HepG2 (cell line): ENCODE data around the gene CCNYL1. TPM values are rescaled to one million over a fixed set of nuclear protein-coding genes. Genes with fewer than 3 reads are reported as not detected.

Experiments
- ARID5B ChIP-seq: IDR thresholded peaks from 2 replicates; pipeline ENCODE4 v1.4.0; 2020; ENCODE audit warnings: mild to moderate bottlenecking, missing genetic modification reagents
- CHCHD3 ChIP-seq: sonication (generic); formaldehyde crosslinking; IDR thresholded peaks from 2 replicates; pipeline ENCODE4 v1.8.0; 2022; ENCODE audit warnings: mild to moderate bottlenecking, missing genetic modification reagents, moderate library complexity
- CHD2 ChIP-seq: IDR thresholded peaks from 2 replicates; pipeline ENCODE4 v1.6.1; 2011; ENCODE audit warnings: low read depth, low read length, improper control_type of control experiment
- ESRRA ChIP-seq: sonication (generic); formaldehyde crosslinking; IDR thresholded peaks from 2 replicates; pipeline ENCODE4 v1.5.1; 2020; ENCODE audit warnings: mild to moderate bottlenecking, low read depth, missing genetic modification reagents
- EZH2 ChIP-seq: conservative IDR thresholded peaks from 2 replicates; pipeline ENCODE4 v1.6.1; 2012; ENCODE audit warnings: mild to moderate bottlenecking, low read depth, low read length, moderate library complexity
- HOXA5 ChIP-seq: sonication (generic); formaldehyde crosslinking; IDR thresholded peaks from 2 replicates; pipeline ENCODE4 v1.4.0; 2020; ENCODE audit warnings: missing genetic modification reagents
- MBNL3 ChIP-seq: fragments of 250-450 bp; sonication (Bioruptor Pico); conservative IDR thresholded peaks from 2 replicates; pipeline ENCODE4 v1.8.0; 2022; ENCODE audit warnings: mild to moderate bottlenecking, inconsistent platforms
- NR2C2 ChIP-seq: sonication (generic); formaldehyde crosslinking; IDR thresholded peaks from 2 replicates; pipeline ENCODE4 v1.4.0; 2020; ENCODE audit warnings: missing genetic modification reagents, mild to moderate bottlenecking, moderate library complexity, borderline replicate concordance
- REL ChIP-seq: sonication (generic); formaldehyde crosslinking; conservative IDR thresholded peaks from 2 replicates; pipeline ENCODE4 v1.8.0; 2022; ENCODE audit warnings: mild to moderate bottlenecking, missing genetic modification reagents, moderate library complexity
- SETDB1 ChIP-seq: sonication (generic); formaldehyde crosslinking; IDR thresholded peaks from 2 replicates; pipeline ENCODE4 v1.5.1; 2020; ENCODE audit warnings: missing genetic modification reagents, mild to moderate bottlenecking, borderline replicate concordance
- SRSF9 ChIP-seq: fragments of 200-400 bp; formaldehyde crosslinking; IDR thresholded peaks from 2 replicates; pipeline ENCODE4 v1.6.1; 2018; ENCODE audit warnings: borderline replicate concordance, mild to moderate bottlenecking, low read depth, low read length; ENCODE audit not compliant: insufficient read depth, poor library complexity, severe bottlenecking
- TBX2 ChIP-seq: sonication (generic); formaldehyde crosslinking; IDR thresholded peaks from 2 replicates; pipeline ENCODE4 v1.5.0; 2020; ENCODE audit warnings: missing genetic modification reagents, mild to moderate bottlenecking, borderline replicate concordance
- TMF1 ChIP-seq: sonication (generic); formaldehyde crosslinking; IDR thresholded peaks from 2 replicates; pipeline ENCODE4 v1.8.1; 2022; ENCODE audit warnings: low read depth, missing genetic modification reagents
- ZNF30 ChIP-seq: sonication (generic); formaldehyde crosslinking; IDR thresholded peaks from 2 replicates; pipeline ENCODE4 v1.5.0; 2020; ENCODE audit warnings: mild to moderate bottlenecking, missing genetic modification reagents
- ZNF441 ChIP-seq: sonication (generic); formaldehyde crosslinking; IDR thresholded peaks from 2 replicates; pipeline ENCODE4 v1.7.0; 2021; ENCODE audit warnings: missing genetic modification reagents, borderline replicate concordance
- ZNF609 ChIP-seq: sonication (generic); formaldehyde crosslinking; IDR thresholded peaks from 2 replicates; pipeline ENCODE4 v1.4.0; 2020; ENCODE audit warnings: mild to moderate bottlenecking, missing genetic modification reagents, borderline replicate concordance
- ZNF773 ChIP-seq: sonication (generic); formaldehyde crosslinking; IDR thresholded peaks from 2 replicates; pipeline ENCODE4 v1.4.0; 2020; ENCODE audit warnings: missing genetic modification reagents, borderline replicate concordance
- ZSCAN31 ChIP-seq: sonication (generic); formaldehyde crosslinking; IDR thresholded peaks from 2 replicates; pipeline ENCODE4 v1.5.0; 2020; ENCODE audit warnings: low read depth, mild to moderate bottlenecking, missing genetic modification reagents
- polyA plus RNA-seq, 8 experiments: library from polyadenylated mRNA; depleted of rRNA in 3 of 8; stranded (reverse) in 7 of 8; unstranded in 1 of 8; fragments of >200 nt; fragmentation: Illumina TruSeq in 4 of 8; extraction: Trizol in 4 of 8; gene quantifications; 2 replicates each; pipeline versions ENCODE4 v1.2.1 to v1.2.3, GENCODE V29; 2011 to 2016; ENCODE audit warnings: low read depth in 4 of 8, missing spikeins in 1 of 8, mixed read lengths in 1 of 8; ENCODE audit not compliant: insufficient read depth in 1 of 8
- total RNA-seq, 5 experiments: library from RNA; depleted of rRNA; stranded (reverse); fragments of >200 nt; fragmentation: Illumina TruSeq; extraction: Trizol; gene quantifications; 2 replicates each; pipeline ENCODE4 v1.2.3, GENCODE V29; 2016; ENCODE audit warnings: low read depth in 1 of 5
- TF ChIP-seq, protein P1 (sequence below), 2 experiments: fragments of 450-650 bp in 1 of 2; sonication (generic) in 1 of 2; formaldehyde crosslinking; IDR thresholded peaks; 2 replicates each; pipeline versions ENCODE4 v1.5.0 to v1.8.0; 2020 to 2022; ENCODE audit warnings: mild to moderate bottlenecking in 1 of 2, missing genetic modification reagents in 1 of 2

The CCNYL1 gene
- total and polyA plus RNA-seq, 2 of the 13 experiments (the other 11 are each of a cell fraction or from before 2014, with no cell fraction given), result 12.5 to 16.2 TPM

GRCh38 chr2:207768168-207768865 lies 56.9 kb downstream of the CCNYL1 start (continued):
- no peak for TF ChIP-seq SETDB1 (CRISPR knock-in tag)
- 0 out of 2 replicates have a peak, but pooled peaks have one; percentile 28 for TF ChIP-seq ZSCAN31 (CRISPR knock-in tag)
- TF ChIP-seq ZNF773 (CRISPR knock-in tag), result peak; percentile 6
- TF ChIP-seq MBNL3 (CRISPR knock-in tag), result no peak
- no peak for TF ChIP-seq EZH2
- TF ChIP-seq CHD2, result no peak
- no peak; the same call in 1 of the 2 replicates for TF ChIP-seq ESRRA (CRISPR knock-in tag)
- 0 out of 2 replicates have a peak, but pooled peaks have one; percentile 29 for TF ChIP-seq HOXA5 (CRISPR knock-in tag)
- peak; percentile 40 for TF ChIP-seq NR2C2 (CRISPR knock-in tag)
- peak; percentile 59 for TF ChIP-seq ZNF609 (CRISPR knock-in tag)
- peak; percentile 56; the same call in 1 of the 2 replicates for TF ChIP-seq REL (CRISPR knock-in tag)
- peak; percentile 77; the same call in 1 of the 2 replicates for TF ChIP-seq TMF1 (CRISPR knock-in tag)
- TF ChIP-seq SRSF9, result no peak
- TF ChIP-seq, protein P1, sequence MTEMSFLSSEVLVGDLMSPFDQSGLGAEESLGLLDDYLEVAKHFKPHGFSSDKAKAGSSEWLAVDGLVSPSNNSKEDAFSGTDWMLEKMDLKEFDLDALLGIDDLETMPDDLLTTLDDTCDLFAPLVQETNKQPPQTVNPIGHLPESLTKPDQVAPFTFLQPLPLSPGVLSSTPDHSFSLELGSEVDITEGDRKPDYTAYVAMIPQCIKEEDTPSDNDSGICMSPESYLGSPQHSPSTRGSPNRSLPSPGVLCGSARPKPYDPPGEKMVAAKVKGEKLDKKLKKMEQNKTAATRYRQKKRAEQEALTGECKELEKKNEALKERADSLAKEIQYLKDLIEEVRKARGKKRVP (CRISPR knock-in tag; IDR thresholded peaks at IDR 0.05), result 0 out of 4 replicates have a peak, but pooled peaks of 1 of the 2 experiments have one; percentile 14
- no peak; the same call in none of the 2 replicates for TF ChIP-seq ARID5B (CRISPR knock-in tag)
- TF ChIP-seq TBX2 (CRISPR knock-in tag), result peak; percentile 79; the same call in 1 of the 2 replicates
- peak; percentile 83 for TF ChIP-seq CHCHD3 (CRISPR knock-in tag)
- peak; percentile 84; the same call in 1 of the 2 replicates for TF ChIP-seq ZNF30 (CRISPR knock-in tag)
- TF ChIP-seq ZNF441, result no peak; the same call in 1 of the 2 replicates
